ENCODE results near the gene UBE2V1.

- TF ChIP-seq POLR2A (IDR thresholded peaks at IDR 0.05): no peak
- TF ChIP-seq CTCF (IDR thresholded peaks at IDR 0.05): no peak
- no peak for TF ChIP-seq EP300 (IDR thresholded peaks at IDR 0.05)
Measured at GRCh38 chr20:50133041-50133440, 20.1 kb upstream of the UBE2V1 start.

Data from suprapubic skin (tissue), 3 donors.